ENCODE data around the gene ELN.

The ELN gene

GRCh38 chr7:74051193-74051592 is 23.2 kb downstream of the ELN start:
- no peak for ATAC-seq
- TF ChIP-seq ZNF8 (CRISPR knock-in tag; IDR thresholded peaks at IDR 0.05) (no peak), CSRNP3 (CRISPR knock-in tag; IDR thresholded peaks at IDR 0.05) (no peak), TCF4 (CRISPR knock-in tag; IDR thresholded peaks at IDR 0.05; ENCODE audit: borderline replicate concordance) (no peak), CSDC2 (CRISPR knock-in tag; IDR thresholded peaks at IDR 0.05) (no peak), BACH2 (CRISPR knock-in tag; IDR thresholded peaks at IDR 0.05; ENCODE audit: borderline replicate concordance) (no peak), TOX (CRISPR knock-in tag; IDR thresholded peaks at IDR 0.05; ENCODE audit: borderline replicate concordance) (no peak), OSR1 (CRISPR knock-in tag; IDR thresholded peaks at IDR 0.05) (no peak)

DNA sequence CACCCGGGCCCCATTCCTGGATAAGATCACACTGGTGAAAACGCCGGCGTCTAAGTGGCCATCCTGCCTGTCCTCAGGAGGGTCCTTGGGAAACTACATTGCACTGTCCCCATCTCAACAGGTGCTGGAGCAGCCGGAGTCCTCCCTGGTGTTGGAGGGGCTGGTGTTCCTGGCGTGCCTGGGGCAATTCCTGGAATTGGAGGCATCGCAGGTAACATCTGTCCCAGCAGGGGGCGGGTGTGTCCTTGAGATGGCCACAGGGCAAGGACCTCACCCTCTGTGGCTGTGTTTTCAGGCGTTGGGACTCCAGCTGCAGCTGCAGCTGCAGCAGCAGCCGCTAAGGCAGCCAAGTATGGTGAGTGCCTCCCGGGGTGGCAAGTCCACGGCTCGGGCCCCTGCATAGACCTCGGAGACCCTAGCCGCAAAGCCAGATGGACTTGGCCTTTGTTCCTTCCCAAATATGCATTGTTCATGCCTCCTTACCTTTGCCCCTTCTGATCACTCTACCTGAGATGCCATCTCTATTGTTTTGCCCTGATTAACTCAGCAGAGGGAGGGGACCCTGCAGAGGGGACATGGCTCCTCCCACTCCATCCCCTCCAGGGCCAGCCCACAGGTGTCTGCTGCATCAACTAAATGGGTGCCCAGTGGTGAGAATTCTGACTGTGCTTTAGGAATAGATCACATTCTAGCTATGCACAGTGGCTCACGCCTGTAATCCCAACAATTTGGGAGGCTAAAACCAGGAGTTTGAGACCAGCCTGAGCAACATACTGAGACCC is 23.8 kb downstream of the ELN start:
- TF ChIP-seq, protein P1, sequence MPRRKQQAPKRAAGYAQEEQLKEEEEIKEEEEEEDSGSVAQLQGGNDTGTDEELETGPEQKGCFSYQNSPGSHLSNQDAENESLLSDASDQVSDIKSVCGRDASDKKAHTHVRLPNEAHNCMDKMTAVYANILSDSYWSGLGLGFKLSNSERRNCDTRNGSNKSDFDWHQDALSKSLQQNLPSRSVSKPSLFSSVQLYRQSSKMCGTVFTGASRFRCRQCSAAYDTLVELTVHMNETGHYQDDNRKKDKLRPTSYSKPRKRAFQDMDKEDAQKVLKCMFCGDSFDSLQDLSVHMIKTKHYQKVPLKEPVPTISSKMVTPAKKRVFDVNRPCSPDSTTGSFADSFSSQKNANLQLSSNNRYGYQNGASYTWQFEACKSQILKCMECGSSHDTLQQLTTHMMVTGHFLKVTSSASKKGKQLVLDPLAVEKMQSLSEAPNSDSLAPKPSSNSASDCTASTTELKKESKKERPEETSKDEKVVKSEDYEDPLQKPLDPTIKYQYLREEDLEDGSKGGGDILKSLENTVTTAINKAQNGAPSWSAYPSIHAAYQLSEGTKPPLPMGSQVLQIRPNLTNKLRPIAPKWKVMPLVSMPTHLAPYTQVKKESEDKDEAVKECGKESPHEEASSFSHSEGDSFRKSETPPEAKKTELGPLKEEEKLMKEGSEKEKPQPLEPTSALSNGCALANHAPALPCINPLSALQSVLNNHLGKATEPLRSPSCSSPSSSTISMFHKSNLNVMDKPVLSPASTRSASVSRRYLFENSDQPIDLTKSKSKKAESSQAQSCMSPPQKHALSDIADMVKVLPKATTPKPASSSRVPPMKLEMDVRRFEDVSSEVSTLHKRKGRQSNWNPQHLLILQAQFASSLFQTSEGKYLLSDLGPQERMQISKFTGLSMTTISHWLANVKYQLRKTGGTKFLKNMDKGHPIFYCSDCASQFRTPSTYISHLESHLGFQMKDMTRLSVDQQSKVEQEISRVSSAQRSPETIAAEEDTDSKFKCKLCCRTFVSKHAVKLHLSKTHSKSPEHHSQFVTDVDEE (CRISPR knock-in tag; IDR thresholded peaks at IDR 0.05): no peak
- TF ChIP-seq GLIS3 (CRISPR knock-in tag; IDR thresholded peaks at IDR 0.05) (no peak), PPARA (CRISPR knock-in tag; IDR thresholded peaks at IDR 0.05; ENCODE audit: borderline replicate concordance) (no peak), ISL1 (CRISPR knock-in tag; IDR thresholded peaks at IDR 0.05) (no peak), ZC3H10 (CRISPR knock-in tag; IDR thresholded peaks at IDR 0.05) (no peak), ZNF565 (CRISPR knock-in tag; conservative IDR thresholded peaks at IDR 0.05; ENCODE audit: low read depth) (no peak)
- TF ChIP-seq, protein P2, sequence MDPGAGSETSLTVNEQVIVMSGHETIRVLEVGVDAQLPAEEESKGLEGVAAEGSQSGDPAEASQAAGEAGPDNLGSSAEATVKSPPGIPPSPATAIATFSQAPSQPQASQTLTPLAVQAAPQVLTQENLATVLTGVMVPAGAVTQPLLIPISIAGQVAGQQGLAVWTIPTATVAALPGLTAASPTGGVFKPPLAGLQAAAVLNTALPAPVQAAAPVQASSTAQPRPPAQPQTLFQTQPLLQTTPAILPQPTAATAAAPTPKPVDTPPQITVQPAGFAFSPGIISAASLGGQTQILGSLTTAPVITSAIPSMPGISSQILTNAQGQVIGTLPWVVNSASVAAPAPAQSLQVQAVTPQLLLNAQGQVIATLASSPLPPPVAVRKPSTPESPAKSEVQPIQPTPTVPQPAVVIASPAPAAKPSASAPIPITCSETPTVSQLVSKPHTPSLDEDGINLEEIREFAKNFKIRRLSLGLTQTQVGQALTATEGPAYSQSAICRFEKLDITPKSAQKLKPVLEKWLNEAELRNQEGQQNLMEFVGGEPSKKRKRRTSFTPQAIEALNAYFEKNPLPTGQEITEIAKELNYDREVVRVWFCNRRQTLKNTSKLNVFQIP (CRISPR knock-in tag; IDR thresholded peaks at IDR 0.05; ENCODE audit: borderline replicate concordance, low read depth): no peak
- peak; percentile 79 for ATAC-seq

- no peak for ATAC-seq
- TF ChIP-seq ARNTL (CRISPR knock-in tag; IDR thresholded peaks at IDR 0.05; ENCODE audit: borderline replicate concordance, low read depth): no peak
These were observed 24.7 kb downstream of the ELN start for GRCh38 chr7:74052628-74053027.

DNA sequence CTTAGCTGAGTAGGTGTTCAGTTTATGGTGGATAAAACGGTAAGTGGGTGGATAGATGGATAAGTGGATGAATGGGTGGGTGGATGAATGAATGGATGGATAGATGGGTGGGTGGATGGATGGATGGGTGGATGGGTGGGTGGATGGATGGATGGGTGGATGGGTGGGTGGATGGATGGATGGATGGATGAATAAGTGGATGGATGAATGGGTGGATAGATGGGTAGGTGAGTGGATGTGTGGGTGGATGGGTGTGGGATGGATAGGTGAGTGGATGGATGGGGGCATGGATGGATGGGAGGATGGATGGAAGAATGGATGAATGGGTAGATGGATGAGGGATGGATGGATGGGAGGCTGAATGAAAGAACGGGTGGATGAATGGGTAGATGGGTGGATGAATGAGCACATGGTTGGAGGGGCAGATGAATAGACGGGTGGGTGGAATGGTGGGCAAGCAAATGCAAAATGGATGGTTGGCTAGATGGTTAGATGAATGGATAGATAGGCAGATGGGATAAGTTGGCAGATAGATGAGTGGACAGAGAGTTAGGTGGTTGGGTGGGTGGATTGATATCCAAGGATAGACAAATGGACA is 25.7 kb downstream of the ELN start:
- ATAC-seq: no peak
- TF ChIP-seq ZNF565 (CRISPR knock-in tag; conservative IDR thresholded peaks at IDR 0.05; ENCODE audit: low read depth): no peak
- TF ChIP-seq TOX (CRISPR knock-in tag; IDR thresholded peaks at IDR 0.05; ENCODE audit: borderline replicate concordance): no peak
- TF ChIP-seq ISL1 (CRISPR knock-in tag; IDR thresholded peaks at IDR 0.05): no peak
- no peak for TF ChIP-seq CSRNP3 (CRISPR knock-in tag; IDR thresholded peaks at IDR 0.05)
- no peak for TF ChIP-seq TCF4 (CRISPR knock-in tag; IDR thresholded peaks at IDR 0.05; ENCODE audit: borderline replicate concordance)
- TF ChIP-seq ZFP3 (CRISPR knock-in tag; IDR thresholded peaks at IDR 0.05): no peak
- TF ChIP-seq OSR1 (CRISPR knock-in tag; IDR thresholded peaks at IDR 0.05): no peak
- no peak for TF ChIP-seq ARNTL (CRISPR knock-in tag; IDR thresholded peaks at IDR 0.05; ENCODE audit: borderline replicate concordance, low read depth)
- no peak for TF ChIP-seq ZFP30 (CRISPR knock-in tag; IDR thresholded peaks at IDR 0.05)
- TF ChIP-seq, protein P2 (CRISPR knock-in tag; IDR thresholded peaks at IDR 0.05; ENCODE audit: borderline replicate concordance, low read depth): no peak
- TF ChIP-seq, protein P1 (CRISPR knock-in tag; IDR thresholded peaks at IDR 0.05): no peak
- no peak for TF ChIP-seq PPARA (CRISPR knock-in tag; IDR thresholded peaks at IDR 0.05; ENCODE audit: borderline replicate concordance)
- TF ChIP-seq RARB (CRISPR knock-in tag; IDR thresholded peaks at IDR 0.05): no peak
- no peak for TF ChIP-seq ESRRG (CRISPR knock-in tag; IDR thresholded peaks at IDR 0.05)
- no peak for TF ChIP-seq SNAI2 (CRISPR knock-in tag; IDR thresholded peaks at IDR 0.05)
- TF ChIP-seq CSDC2 (CRISPR knock-in tag; IDR thresholded peaks at IDR 0.05): no peak
